ENCODE measurements around the gene OPCML. TPM values are rescaled to one million over a fixed set of nuclear protein-coding genes. Genes with fewer than 3 reads are reported as not detected.

Gene OPCML
- total RNA-seq, 1 donor from 2014 or later, result 1.7 TPM

DNA sequence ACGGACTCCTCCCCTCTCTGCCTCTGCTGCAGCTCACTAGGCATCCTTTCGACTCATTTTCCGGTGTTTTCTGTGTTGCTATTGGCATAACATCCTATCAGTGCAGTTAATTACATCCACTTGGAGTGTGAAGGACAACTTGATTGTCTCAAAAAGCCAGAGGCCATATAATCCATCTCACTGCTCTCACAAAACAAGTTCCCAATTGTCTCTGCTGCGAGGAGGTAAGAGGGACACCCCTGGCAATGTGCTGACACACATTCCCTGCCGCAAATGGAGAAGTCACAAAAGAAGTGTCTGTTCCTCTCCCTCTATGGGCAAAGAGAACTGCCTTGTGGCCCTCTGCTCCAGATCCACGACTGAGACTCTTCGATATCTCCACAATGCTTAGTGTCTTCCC is 618.4 kb downstream of the OPCML start:
- TF ChIP-seq CTCF (IDR thresholded peaks at IDR 0.05; ENCODE audit: unreplicated experiment), result no peak
- Mint-ChIP-seq H3K9me3 (ENCODE audit: low read depth) (no peaks in the 10 kb centered on the region), H3K27me3 (peaks cover 31% of the 10 kb centered on the region), H3K27ac (no peak overlapping the region), H3K36me3 (ENCODE audit: insufficient read depth) (no peaks in the 10 kb centered on the region), H3K4me3 (ENCODE audit: low read depth) (no peak overlapping the region), H3K4me1 (ENCODE audit: low read depth) (peaks cover 4% of the 10 kb centered on the region)
- DNase-seq (ENCODE audit: low spot score, unreplicated experiment), result no peak

DNA sequence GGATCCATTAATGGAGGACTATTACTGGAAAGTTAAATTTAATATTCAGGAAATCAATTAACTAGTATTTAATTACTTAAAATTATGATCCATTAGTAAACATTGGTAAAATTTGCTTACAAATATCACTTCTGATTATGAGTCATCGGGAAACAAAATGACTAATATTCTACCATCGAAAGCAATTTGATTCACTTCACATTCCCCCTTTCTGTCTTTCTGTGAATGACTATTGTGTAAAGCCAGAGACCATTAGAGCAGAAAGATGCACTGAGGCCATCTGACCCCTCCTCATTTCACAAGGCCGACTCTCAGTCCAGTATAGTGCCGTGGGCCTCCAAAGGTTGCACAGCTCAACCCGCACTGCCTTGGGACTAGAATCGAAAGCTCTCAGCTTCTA is 619.0 kb downstream of the OPCML start:
- H3K27me3 Mint-ChIP-seq, result peaks cover 31% of the 10 kb centered on the region
- H3K36me3 Mint-ChIP-seq (ENCODE audit: insufficient read depth), result no peaks in the 10 kb centered on the region
- H3K9me3 Mint-ChIP-seq (ENCODE audit: low read depth), result no peaks in the 10 kb centered on the region
- no peak overlapping the region for H3K27ac Mint-ChIP-seq
- DNase-seq (ENCODE audit: low spot score, unreplicated experiment), result no peak
- peaks cover 4% of the 10 kb centered on the region for H3K4me1 Mint-ChIP-seq (ENCODE audit: low read depth)
- no peak for TF ChIP-seq CTCF (IDR thresholded peaks at IDR 0.05; ENCODE audit: unreplicated experiment)
- H3K4me3 Mint-ChIP-seq (ENCODE audit: low read depth), result no peak overlapping the region

- no peak for TF ChIP-seq CTCF (IDR thresholded peaks at IDR 0.05; ENCODE audit: unreplicated experiment)
- no peak overlapping the region for H3K27ac Mint-ChIP-seq
- DNase-seq (ENCODE audit: low spot score, unreplicated experiment), result no peak
- no peaks in the 10 kb centered on the region for H3K36me3 Mint-ChIP-seq (ENCODE audit: insufficient read depth)
- H3K27me3 Mint-ChIP-seq, result peaks cover 31% of the 10 kb centered on the region
- no peak overlapping the region for H3K4me3 Mint-ChIP-seq (ENCODE audit: low read depth)
- H3K9me3 Mint-ChIP-seq (ENCODE audit: low read depth), result no peaks in the 10 kb centered on the region
- peaks cover 4% of the 10 kb centered on the region for H3K4me1 Mint-ChIP-seq (ENCODE audit: low read depth)
These were observed 621.1 kb downstream of the OPCML start for GRCh38 chr11:132911186-132911585.

DNA sequence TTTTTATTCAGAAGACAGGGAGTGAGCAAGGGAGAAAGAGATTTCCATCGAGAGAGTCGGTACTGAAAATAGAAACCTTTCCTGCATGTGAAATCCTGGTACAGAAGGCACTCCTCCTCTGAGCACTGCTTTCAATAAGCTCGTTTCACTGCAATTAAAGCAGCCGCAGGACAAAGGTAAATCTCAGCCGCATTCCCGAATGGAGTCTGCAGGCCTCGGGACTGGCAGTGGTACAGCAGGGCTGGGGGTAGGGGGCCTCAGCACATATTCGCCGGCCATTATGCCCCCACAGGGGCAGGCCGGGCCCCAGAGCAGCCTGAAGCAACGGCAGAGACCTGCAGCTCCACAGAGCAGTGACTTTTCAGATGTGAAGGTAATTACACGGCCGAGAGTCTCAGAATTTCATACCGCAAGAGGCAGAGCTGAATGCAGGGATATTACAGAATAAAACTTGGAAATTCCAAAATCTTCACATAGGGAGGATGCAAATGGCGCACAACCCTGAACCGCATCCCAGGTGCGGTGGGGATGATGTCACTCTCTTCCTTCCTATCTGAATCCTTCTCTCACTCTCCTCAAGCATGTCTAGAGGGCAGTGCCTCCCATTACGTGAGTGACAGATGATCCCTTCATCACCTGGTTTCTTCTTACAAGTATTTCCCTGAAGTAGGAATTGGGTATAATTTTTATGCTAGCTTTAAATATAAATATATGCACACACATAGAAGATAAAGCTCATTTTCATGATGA is 622.1 kb downstream of the OPCML start:
- TF ChIP-seq CTCF (IDR thresholded peaks at IDR 0.05; ENCODE audit: unreplicated experiment), result no peak
- DNase-seq (ENCODE audit: low spot score, unreplicated experiment), result no peak
- Mint-ChIP-seq H3K4me1 (ENCODE audit: low read depth) (peaks cover 4% of the 10 kb centered on the region), H3K36me3 (ENCODE audit: insufficient read depth) (no peaks in the 10 kb centered on the region), H3K27me3 (peaks cover 33% of the 10 kb centered on the region), H3K27ac (no peak overlapping the region), H3K9me3 (ENCODE audit: low read depth) (no peaks in the 10 kb centered on the region), H3K4me3 (ENCODE audit: low read depth) (no peak overlapping the region)

GRCh38 chr11:132909021-132909606 is 623.2 kb downstream of the OPCML start:
- Mint-ChIP-seq H3K4me1 (ENCODE audit: low read depth) (peaks cover 4% of the 10 kb centered on the region), H3K4me3 (ENCODE audit: low read depth) (no peak overlapping the region), H3K27ac (no peak overlapping the region), H3K9me3 (ENCODE audit: low read depth) (no peaks in the 10 kb centered on the region), H3K36me3 (ENCODE audit: insufficient read depth) (no peaks in the 10 kb centered on the region), H3K27me3 (peaks cover 26% of the 10 kb centered on the region)
- DNase-seq (ENCODE audit: low spot score, unreplicated experiment), result no peak
- no peak for TF ChIP-seq CTCF (IDR thresholded peaks at IDR 0.05; ENCODE audit: unreplicated experiment)
